ENCODE data around the gene CCDC32.

CCDC32 gene

DNA sequence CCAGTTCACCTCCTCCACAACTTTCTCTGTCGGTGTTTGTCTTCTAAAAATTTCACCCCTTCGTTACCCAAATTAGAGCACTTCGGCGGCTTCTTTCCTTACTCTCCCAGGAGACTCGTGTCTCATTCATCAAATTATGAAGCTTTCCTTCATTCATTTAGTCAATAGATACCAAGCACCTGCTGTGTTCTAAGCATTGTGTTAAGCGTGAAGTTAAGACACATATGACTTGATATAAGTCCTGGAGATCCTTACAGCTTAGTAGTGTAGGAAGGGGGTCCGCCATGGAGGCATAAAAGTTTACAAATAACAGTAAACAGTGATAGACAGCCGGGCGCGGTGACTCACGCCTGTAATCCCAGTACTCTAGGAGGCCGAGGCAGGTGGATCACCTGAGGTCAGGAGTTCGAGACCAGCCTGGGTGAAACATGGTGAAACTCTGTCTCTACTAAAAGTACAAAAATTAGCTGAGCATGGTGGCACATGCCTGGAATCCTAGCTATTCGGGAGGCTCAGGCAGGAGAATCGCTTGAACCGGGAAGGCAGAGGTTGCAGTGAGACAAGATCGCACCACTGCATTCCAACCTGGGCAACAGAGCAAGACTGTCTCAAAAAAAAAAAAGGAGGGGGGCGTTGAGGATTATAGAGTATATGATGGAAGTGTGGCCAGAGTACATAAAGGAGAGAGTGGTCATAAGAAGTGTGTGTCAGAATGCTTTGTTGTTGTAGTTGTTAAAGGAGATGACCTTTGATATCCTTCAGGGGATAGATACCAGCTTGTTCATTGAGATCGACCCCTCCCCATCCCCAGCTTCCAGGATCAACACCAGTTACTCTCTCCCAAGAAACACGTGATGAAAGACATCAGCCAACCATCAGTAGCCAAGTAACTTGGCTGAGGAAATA, 744 bp upstream of the CCDC32 start:
- DNase-seq (ENCODE audit: low read depth): no peak

- DNase-seq (ENCODE audit: low read depth): no peak
These were observed 1.4 kb downstream of the CCDC32 start for GRCh38 chr15:40563426-40563825.

- no peak for DNase-seq (ENCODE audit: low read depth)
These were observed 2.2 kb downstream of the CCDC32 start for GRCh38 chr15:40562691-40563090.

DNA sequence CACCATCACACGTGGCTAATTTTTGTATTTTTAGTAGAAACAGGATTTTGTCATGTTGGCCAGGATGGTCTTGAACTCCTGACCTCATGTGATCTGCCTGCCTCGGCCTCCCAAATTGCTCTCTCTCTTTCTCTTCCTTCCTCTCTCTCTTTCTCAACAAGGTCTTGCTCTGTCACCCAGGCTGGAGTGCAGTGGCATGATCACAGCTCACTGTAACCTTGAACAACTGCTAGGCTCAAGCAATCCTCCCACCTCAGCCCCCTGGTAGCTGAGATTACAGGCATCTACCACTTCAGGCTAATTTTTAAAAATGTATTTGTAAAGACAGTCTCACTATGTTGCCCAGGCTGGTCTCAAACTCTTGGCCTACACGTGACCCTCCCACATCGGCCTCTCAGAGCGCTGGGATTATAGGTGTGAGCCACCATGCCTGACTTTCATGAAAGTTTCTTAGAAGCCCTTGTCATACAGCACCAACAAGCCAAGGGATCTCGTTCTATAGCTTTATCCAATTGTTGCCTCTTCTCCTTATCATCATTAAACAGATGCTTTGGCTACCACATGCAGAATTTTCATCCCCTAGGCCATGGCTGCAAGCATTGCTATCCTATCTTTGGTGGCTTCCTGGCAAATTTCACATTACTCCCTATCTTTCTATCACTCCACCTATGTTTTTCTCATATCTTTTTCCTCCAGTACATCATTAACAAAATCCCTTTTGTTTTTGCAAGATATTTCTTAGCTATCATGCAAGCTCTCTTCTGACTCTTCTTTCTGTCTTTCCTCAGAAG, 5.7 kb downstream of the CCDC32 start:
- no peak for DNase-seq (ENCODE audit: low read depth)

DNA sequence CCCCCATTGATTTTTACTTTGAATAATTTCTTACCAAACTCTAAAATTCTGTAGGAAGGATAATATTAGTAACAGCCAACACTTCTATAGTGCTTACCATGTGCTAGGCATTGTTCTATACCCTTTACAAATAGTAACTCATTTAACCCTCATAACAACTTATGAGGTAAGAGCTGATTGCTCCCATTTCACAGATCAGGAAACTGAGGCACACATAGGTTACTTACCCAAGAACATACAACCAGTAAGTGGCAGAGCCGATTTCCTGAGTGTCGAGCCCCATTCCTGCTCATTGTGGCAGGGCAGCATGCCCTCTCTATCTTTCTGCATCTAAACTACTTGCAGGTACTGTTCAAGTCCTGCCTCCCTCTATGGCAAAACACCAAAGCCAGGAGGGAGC, 9.0 kb downstream of the CCDC32 start:
- DNase-seq (ENCODE audit: low read depth): no peak

DNA sequence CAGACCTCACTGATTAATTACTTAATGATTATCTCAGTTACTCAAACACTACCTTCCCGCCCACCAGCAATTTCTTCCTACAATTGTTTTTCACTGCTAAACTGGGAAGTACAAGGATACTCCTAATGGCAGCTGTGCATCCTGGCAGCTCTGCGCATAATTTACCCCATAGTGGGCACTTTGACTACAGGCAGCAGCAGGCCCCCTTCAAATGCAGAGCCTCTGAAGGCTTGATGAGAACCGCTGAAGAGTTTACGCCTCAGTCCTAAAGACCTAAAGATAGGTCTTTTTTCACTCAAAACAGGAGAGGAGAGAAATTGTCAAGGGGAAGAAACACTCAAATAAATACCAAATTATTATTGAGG, 10.7 kb downstream of the CCDC32 start:
- no peak for DNase-seq (ENCODE audit: low read depth)

DNA sequence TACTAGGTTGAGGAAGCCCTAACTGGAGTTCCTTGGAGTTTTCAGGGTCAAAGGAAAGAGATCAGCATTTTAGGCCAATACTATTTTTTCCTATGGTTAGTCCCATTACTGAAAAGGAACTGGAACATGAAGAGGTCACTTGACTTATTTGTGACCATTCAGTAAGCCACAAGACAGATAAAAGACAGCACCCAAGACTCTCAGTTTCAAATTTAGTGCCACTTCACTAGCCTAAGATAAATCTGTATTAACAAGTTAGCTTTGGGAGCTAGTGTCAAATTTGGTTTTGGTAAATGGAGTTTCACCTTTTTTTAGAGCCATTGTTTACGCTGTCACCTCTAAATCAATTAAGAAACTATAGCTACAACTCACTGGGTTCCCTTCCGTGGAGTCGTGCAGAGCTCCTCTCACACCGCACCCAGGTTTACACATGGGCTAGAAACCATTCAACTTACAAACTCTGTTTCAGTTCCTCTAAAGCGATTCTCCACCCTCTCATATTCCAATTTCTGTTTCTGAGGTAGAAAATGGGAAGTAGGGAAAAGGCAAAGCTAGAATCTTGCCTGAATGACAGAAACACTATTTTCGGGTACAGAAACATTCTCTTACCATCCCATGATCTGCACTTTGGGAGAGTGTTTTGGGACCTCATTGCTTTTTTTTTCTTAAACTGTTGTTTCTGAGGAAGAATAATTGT, 14.4 kb downstream of the CCDC32 start:
- no peak for DNase-seq (ENCODE audit: low read depth)

DNA sequence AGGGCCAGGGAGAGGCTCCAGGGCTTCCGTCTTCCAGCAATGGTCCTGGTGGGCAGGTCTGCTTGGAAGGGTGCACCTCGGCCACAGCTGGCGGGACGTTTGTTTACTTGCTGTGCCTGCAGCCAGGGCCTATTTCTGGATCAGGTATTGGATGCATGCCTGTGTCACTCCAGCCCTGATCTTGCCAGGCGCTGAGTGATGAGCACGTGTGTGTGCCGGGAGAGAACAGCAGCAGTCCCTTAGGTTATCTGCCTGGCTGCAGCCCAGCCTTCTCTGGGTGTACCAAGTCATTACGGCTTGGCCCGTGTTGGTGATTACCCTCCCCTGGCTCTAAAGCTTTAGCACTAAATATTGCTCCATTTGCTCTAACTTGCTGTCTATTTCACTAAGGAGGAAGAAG, 14.9 kb downstream of the CCDC32 start:
- no peak for DNase-seq (ENCODE audit: low read depth)

- DNase-seq (ENCODE audit: low read depth): no peak
These were observed 16.2 kb downstream of the CCDC32 start for GRCh38 chr15:40548610-40549009.

DNA sequence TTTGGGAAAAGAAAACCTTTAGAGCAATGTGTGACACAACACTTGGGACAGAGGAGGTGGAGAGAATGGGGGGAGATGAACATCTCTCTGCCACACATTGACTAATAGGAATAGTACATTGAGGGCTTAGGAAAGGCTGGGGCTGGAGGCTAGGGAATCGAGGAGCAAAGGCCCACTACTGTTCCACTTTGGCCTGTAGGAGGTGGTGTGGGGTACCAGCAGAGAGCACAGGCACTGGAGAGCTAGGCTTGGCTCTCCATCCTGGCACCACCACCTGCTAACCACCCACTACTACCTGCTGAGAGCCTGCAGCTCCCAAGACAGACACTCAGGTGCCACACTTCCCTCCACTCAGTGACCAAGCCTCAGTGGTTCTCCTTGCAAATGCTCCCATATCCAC, 19.4 kb downstream of the CCDC32 start:
- no peak for DNase-seq (ENCODE audit: low read depth)

GRCh38 chr15:40543631-40544294, 21.1 kb downstream of the CCDC32 start:
- no peak for DNase-seq (ENCODE audit: low read depth)

- no peak for DNase-seq (ENCODE audit: low read depth)
These were observed 21.8 kb downstream of the CCDC32 start for GRCh38 chr15:40543082-40543481.

DNA sequence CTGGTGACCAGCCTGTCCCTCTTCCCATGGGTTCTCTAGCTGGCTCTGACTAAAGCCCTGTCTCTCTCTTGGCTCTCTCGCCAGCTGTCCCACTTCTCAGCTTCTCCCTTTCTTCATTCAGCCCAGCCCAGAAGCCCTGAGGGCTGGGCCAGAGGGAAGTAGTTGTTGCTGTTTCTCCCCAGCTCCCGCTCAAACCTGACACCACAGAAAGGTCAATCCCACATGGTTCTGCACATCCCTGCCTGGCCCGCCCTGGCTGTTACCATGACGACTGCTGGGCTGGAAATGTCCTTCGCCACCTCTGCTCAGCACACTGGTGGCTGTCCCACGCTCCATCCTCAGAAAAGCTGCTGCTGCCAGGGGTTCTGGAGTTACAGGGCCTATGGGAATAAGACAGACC, 25.9 kb downstream of the CCDC32 start:
- no peak for DNase-seq (ENCODE audit: low read depth)

DNA sequence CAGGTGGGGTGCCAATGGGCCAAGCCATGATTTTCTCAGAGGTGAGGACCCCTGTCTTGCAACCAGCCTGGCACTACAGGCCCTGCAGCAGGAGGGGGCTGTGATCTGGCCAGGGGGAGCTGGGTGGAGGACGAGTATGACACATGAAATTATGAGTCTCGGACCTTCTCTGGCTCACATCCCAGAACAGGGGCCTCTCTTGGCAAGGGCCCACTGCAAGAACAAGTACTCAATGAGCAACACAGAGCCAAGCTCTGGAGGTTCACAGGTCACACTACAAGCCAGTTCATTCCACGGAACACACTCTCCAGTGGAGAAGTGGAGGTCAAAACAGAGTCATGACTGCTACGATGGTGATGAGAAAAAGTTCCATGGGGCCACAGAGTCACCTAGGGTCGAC, 28.3 kb downstream of the CCDC32 start:
- no peak for DNase-seq (ENCODE audit: low read depth)

DNA sequence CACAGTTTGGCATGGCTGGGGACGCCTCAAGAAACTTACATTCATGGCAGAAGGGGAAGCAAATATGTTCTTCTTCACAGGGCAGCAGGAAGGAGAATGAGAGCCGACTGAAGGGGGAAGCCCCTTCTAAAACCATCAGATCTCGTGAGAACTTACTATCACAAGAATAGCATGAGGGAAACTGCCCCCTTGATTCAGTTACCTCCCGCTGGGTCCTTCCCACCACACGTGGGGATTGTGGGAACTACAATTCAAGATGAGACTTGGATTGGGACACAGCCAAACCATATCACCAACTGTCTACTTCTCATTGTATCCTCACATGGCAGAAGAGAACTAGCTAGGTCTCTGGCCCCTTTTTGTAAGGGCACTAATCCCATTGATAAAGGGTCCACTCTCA, 30.5 kb downstream of the CCDC32 start:
- no peak for DNase-seq (ENCODE audit: low read depth)

- DNase-seq (ENCODE audit: low read depth): no peak
These were observed 31.0 kb downstream of the CCDC32 start for GRCh38 chr15:40533763-40534364.

- no peak for DNase-seq (ENCODE audit: low read depth)
These were observed 36.0 kb downstream of the CCDC32 start for GRCh38 chr15:40528801-40529200.

GRCh38 chr15:40525855-40526254, 39.0 kb downstream of the CCDC32 start:
- DNase-seq (ENCODE audit: low read depth): no peak

- no peak for DNase-seq (ENCODE audit: low read depth)
These were observed 41.2 kb downstream of the CCDC32 start for GRCh38 chr15:40523611-40524010.

- DNase-seq (ENCODE audit: low read depth): no peak
These were observed 48.5 kb downstream of the CCDC32 start for GRCh38 chr15:40516322-40516721.

DNA sequence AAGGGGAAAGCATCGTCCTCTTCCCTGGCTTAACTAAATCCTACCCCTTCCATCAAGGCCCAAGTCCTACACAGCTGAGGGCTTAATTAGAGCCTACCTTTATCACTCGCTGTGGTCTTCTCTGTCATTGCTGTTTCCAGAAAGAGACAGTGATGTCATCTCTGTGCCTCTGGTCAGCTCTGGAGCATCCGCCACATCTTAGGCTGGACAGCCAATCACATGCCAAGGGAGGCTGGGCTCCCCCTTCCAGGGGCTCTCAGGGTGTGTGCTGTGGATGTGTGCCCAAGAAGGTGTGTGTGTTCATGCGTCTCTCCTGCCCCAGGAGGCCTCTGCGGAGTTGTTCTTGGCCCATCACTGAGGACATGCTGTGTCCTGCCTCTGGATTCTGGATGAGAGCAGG, 51.2 kb downstream of the CCDC32 start:
- no peak for DNase-seq (ENCODE audit: low read depth)

- no peak for DNase-seq (ENCODE audit: low read depth)
These were observed 52.4 kb downstream of the CCDC32 start for GRCh38 chr15:40512440-40512839.

Data from HS-5 (cell line).